ENCODE results near the gene TM2D3.

DNA sequence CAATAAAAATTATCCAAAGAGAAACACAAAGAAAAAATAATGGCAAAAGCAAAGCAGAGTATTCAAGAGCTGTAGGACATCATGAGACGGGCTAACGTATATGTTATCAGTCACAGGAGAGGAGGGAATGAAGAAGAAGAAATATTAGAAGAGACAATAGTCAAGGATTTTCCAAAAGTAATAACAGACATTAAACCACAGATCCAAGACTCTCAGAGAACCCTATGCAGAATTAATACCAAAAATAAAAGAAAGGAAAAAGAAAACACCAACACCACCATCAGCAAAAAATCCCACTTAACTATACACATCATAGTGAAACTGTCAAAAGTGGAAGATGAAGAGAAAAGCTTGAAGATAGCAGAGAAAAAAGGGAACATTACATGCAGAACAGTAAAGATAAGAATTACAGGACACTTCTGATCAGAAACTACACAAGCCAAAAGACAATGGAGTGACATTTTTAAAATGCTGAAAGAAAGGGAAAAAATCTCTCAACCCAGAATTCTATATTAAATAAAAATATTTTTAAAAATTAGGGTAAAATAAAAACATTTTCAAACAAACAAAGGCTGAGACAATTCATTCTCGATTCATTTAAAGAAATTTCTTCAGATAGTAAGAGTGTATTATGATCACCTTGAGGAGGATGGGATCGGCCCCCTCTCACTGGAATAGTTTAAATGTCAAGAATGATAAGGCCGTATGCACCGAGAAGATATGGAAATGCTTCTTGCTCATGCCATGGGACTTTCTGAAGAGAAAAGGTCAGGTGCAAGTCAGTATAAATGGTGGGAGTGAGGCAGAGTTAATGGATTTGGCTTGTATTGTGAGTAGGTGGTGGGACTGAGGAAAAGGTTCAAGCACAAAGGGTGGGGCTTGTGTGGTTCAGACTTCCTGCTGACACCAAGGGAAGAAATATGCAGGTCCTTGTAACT, 28.5 kb downstream of the TM2D3 start:
- no peak for TF ChIP-seq POLR2A (IDR thresholded peaks at IDR 0.05)
- TF ChIP-seq, protein P1, sequence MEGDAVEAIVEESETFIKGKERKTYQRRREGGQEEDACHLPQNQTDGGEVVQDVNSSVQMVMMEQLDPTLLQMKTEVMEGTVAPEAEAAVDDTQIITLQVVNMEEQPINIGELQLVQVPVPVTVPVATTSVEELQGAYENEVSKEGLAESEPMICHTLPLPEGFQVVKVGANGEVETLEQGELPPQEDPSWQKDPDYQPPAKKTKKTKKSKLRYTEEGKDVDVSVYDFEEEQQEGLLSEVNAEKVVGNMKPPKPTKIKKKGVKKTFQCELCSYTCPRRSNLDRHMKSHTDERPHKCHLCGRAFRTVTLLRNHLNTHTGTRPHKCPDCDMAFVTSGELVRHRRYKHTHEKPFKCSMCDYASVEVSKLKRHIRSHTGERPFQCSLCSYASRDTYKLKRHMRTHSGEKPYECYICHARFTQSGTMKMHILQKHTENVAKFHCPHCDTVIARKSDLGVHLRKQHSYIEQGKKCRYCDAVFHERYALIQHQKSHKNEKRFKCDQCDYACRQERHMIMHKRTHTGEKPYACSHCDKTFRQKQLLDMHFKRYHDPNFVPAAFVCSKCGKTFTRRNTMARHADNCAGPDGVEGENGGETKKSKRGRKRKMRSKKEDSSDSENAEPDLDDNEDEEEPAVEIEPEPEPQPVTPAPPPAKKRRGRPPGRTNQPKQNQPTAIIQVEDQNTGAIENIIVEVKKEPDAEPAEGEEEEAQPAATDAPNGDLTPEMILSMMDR (IDR thresholded peaks at IDR 0.05), result no peak
- no peak for TF ChIP-seq EP300 (IDR thresholded peaks at IDR 0.05)

Measured in gastroesophageal sphincter (tissue), 3 donors.